ENCODE data around the gene KRT9.

DNA sequence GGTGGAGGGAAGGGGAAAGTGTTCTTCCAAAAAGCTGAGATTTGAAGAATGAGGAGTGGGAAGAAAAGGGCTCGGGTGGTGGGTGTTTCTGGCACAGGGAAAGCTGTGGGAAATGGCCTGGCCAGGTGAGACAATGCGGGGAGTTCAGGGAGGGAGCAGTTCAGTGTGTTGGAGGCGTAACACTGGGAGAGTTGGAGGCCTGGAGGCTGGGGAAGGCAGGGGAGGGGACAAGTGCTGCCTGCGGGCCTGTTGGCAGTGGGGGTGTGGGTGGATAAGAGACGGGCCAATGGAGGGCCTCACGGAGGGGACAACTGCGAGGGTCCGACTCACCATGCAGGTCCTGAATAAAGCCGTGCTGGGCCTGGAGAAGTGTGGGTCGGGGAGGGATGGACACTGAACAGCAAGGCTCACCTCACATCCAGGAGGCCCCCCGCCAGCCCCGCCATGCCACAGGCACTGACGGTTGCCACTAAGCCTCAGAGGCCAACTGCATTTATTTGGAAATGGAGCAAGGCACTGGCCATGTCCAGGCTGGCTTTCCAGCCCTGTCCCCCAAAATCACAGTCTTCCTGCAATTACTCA, 25.9 kb downstream of the KRT9 start:
- no peak for TF ChIP-seq POLR2A (IDR thresholded peaks at IDR 0.05)
- TF ChIP-seq, protein P1, sequence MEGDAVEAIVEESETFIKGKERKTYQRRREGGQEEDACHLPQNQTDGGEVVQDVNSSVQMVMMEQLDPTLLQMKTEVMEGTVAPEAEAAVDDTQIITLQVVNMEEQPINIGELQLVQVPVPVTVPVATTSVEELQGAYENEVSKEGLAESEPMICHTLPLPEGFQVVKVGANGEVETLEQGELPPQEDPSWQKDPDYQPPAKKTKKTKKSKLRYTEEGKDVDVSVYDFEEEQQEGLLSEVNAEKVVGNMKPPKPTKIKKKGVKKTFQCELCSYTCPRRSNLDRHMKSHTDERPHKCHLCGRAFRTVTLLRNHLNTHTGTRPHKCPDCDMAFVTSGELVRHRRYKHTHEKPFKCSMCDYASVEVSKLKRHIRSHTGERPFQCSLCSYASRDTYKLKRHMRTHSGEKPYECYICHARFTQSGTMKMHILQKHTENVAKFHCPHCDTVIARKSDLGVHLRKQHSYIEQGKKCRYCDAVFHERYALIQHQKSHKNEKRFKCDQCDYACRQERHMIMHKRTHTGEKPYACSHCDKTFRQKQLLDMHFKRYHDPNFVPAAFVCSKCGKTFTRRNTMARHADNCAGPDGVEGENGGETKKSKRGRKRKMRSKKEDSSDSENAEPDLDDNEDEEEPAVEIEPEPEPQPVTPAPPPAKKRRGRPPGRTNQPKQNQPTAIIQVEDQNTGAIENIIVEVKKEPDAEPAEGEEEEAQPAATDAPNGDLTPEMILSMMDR (IDR thresholded peaks at IDR 0.05), result no peak

Data from transverse colon (tissue), 3 donors.